Measurements from ENCODE around the gene HPCAL1.

The HPCAL1 gene

GRCh38 chr2:10407841-10408648, 105.3 kb downstream of the HPCAL1 start:
- peak; percentile 39 for DNase-seq (ENCODE audit: low read depth)

- peak; percentile 55 for DNase-seq (ENCODE audit: low read depth)
These were observed 106.2 kb downstream of the HPCAL1 start for GRCh38 chr2:10408649-10409579.

DNA sequence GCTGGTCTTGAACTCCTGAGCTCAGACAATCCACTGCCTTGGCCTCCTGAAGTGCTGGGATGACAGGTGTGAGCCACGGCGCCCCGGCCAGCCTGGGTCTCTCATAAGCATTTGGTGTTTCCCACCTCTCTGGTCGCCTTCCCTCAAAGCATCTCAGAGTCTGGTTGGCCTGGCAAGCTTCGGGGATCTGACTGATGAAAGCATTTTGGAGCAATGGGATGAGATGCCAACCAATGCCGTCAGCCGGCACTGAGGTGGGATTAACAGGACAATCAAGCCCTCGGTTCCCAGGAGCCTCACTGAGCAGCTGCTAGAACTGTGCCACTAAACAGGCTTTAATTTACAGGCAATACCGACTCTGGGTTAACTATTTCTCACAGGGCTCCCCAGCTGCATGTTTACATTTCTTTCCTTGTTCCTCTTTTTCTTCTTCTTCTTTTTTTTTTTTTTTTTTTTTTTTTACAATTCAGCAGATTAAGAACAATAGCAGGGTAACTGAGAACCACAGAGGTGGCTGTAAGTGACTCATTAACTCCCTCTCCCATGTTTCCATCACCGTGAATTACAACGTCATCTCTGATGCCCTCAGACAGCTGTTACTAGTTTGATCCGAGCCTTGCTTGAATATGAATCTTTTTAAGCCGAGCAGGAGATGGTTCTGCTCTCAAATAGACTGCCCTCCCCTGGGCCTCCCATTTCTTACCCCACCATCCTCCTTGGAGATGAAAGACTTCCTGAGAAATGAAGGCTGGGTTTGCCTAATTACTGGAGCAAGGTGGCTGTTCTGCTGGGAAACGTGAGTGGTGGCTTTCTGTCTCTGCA, 107.5 kb downstream of the HPCAL1 start:
- DNase-seq (ENCODE audit: low read depth), result no peak

DNA sequence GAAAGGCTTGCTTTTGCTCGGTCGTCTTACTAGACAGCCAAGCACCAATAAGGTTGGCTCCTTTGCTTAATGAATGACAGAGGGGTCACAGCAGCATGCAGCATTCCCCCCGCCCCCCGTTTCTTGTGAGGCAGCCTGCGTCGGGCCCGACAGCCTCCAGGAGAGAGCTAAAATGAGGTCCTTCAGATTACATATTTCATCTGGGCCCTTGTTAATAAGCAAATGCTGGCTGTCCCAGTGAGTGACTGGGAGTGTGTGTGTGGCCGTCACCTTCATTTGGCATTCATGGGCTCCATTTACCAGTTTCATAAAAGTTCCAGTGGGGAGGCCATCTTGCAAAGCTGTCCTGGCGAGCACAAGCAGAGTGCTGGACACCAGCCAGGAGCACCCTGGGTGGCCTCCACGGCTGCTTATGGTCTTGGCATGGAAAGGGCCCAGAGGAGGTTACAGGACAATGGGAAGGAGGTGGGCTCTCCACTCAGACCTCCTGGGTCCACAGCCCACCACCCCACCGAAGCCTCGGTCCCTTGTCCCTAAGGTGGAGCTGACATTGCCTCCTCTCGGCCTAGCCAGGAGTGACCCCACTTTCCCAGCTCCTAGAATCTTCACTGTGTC, 108.2 kb downstream of the HPCAL1 start:
- DNase-seq (ENCODE audit: low read depth), result no peak

GRCh38 chr2:10411557-10411956, 108.9 kb downstream of the HPCAL1 start:
- DNase-seq (ENCODE audit: low read depth), result no peak

GRCh38 chr2:10412380-10412779, 109.7 kb downstream of the HPCAL1 start:
- DNase-seq (ENCODE audit: low read depth), result no peak

- no peak for DNase-seq (ENCODE audit: low read depth)
These were observed 110.8 kb downstream of the HPCAL1 start for GRCh38 chr2:10413503-10413902.

DNA sequence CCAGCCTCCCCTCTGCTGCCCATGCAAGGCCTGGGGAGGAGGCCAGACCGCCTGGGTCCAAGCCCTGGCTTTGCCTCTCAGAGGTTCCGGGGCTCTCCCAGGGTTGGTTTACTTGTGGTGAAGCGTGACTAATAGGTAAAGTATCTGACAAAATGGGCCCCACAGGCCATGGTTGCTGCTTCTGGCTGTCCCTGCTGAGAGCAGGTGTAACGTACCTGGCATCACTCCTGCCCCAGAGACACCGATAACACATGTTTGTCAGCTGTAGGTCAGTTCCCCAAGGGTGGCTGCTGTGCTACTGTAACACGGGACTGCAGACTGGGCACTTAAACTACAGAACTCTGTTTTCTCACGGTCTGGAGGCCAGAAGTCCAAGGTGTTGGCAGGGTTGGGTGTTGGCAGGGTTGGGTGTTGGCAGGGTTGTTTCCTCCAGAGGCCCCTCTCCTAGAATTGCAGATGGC, 111.3 kb downstream of the HPCAL1 start:
- no peak for DNase-seq (ENCODE audit: low read depth)

- DNase-seq (ENCODE audit: low read depth), result no peak
These were observed 111.9 kb downstream of the HPCAL1 start for GRCh38 chr2:10414591-10414990.

DNA sequence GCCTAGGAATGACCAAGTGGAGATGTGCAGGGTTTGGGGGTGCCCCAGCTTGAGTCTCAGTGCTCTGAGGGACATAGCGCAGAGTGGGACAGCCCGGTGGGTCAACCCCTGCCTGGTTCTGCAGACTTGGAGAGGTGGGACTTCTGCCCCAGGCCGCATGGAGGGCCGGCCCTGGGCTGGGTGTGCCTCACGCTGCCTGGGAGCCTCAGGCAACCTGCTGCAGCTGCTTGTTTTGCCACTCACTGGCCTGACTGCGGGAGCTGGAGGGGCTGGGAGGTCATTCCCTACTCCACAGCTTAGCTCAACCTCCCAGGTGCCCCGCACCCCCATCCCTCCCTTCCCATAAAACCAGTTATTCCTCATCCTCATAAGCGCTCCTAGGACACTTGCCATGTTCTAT, 112.3 kb downstream of the HPCAL1 start:
- DNase-seq (ENCODE audit: low read depth), result no peak

- DNase-seq (ENCODE audit: low read depth), result no peak
These were observed 112.9 kb downstream of the HPCAL1 start for GRCh38 chr2:10415640-10416039.

- DNase-seq (ENCODE audit: low read depth), result no peak
These were observed 115.0 kb downstream of the HPCAL1 start for GRCh38 chr2:10417551-10418335.

GRCh38 chr2:10419553-10420257, 117.0 kb downstream of the HPCAL1 start:
- no peak for DNase-seq (ENCODE audit: low read depth)

GRCh38 chr2:10422251-10422650, 119.5 kb downstream of the HPCAL1 start:
- no peak for DNase-seq (ENCODE audit: low read depth)

- DNase-seq (ENCODE audit: low read depth), result no peak
These were observed 120.2 kb downstream of the HPCAL1 start for GRCh38 chr2:10422732-10423399.

DNA sequence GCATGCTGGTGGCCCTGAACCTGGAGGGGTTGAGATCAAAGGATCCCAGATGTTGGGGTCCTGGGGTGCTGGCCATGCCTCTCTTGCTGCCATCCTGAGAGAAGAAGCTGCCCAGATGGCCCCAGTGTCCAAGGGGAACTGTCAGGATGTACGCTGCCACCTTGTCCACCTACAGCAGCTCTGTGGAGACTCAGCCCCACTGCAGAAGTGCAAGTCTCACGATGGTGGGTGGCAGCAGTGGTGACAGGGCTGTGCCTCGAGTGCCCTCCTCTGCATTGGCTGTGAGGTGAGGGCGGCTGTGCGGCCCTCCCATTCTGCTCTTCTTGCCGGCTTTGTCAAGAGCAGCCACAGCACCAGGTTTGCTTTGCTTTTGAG, 120.7 kb downstream of the HPCAL1 start:
- no peak for DNase-seq (ENCODE audit: low read depth)

DNA sequence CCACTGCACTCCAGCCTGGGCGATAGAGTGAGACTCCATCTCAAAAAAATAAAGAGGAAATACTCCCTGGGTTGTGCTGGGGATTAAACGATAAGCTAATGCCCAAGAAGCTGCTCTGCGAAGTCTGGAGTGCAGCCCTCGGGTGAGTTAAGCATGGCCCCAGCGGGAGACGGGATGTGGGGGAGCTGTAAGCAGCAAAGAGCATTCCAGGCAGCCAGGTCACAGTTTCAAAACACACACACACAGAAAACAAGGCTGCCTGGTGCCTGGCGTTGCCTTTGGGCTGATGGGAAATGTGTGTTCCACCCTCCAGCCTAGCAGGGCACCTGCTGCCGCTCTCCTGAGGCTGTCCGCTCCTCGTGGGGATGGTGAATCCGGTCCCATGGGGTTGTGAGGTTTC, 121.3 kb downstream of the HPCAL1 start:
- DNase-seq (ENCODE audit: low read depth), result no peak

GRCh38 chr2:10424916-10425505, 122.3 kb downstream of the HPCAL1 start:
- DNase-seq (ENCODE audit: low read depth), result no peak

DNA sequence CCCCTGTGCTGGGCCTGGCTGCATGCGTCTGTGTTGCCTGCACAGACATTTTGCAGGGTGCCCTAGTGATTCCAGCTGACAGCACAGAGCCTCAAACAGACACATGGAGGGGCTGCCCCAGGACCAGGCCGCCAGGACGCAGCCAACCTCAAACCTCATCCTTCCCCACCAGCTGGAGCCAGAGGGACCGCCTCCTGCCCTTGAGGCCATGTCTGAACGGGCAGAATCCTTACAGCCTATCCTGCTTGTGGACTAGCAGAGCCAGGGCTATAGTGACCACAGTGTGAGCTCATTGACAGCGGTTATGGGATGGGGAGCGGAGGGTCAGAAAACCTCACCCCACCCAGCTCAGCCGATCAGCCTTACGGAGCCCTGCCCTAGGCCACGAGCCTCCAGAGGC, 123.0 kb downstream of the HPCAL1 start:
- no peak for DNase-seq (ENCODE audit: low read depth)
